A549 treated with RU486 at 1 μM for 4 hours (cell line): ENCODE measurements around the gene HACD3. TPM values are rescaled to one million over a fixed set of nuclear protein-coding genes. Genes with fewer than 3 reads are reported as not detected.

Experiments used
- total RNA-seq: library from RNA; stranded (reverse); fragments of 200-300 nt; extraction: Qiagen RNA extraction; gene quantifications from 5 replicates; pipeline ENCODE4 v1.2.3, GENCODE V29; 2022; ENCODE audit warnings: low read depth

HACD3 gene
- total RNA-seq = 98.9 to 156 TPM (median 147 TPM) in 5 replicates

GRCh38 chr15:65530318-65531111 is at the start of gene HACD3:
TSS of gene HACD3 (plus strand) at chr15:65530463. CDS start at chr15:65530632, 169 bp downstream.

GRCh38 chr15:65516997-65517865 is 13.0 kb upstream of the HACD3 start, which contains the start of gene DPP8:
TSS of gene DPP8 (minus strand) at chr15:65517689. CDS start at chr15:65512553, 5,136 bp downstream.

GRCh38 chr15:65610871-65611718 is 80.8 kb downstream of the HACD3 start, which contains the start of gene INTS14:
TSS of gene INTS14 (minus strand) at chr15:65611131. CDS start at chr15:65607380, 3,751 bp downstream.

GRCh38 chr15:65621638-65622037 is 91.4 kb downstream of the HACD3 start, which contains the start of gene SLC24A1:
TSS of gene SLC24A1 (plus strand) at chr15:65621938. CDS start at chr15:65624081, 2,143 bp downstream.

Other genes starting within 250 kb of the HACD3 start
- gene PARP16, start 243.6 kb upstream of the HACD3 start, total RNA-seq = 9.1 to 11.1 TPM (median 9.9 TPM) in 5 replicates
- gene RNU5A-1, start 234.4 kb upstream of the HACD3 start, total RNA-seq = not detected in 5 replicates
- gene RNU5B-1, start 225.8 kb upstream of the HACD3 start, total RNA-seq = not detected in 5 replicates
- 0.10 to 0.20 TPM (median 0.14 TPM) in 5 replicates for gene IGDCC3, start 152.5 kb upstream of the HACD3 start, total RNA-seq
- gene IGDCC4, start 107.5 kb upstream of the HACD3 start, total RNA-seq = 1.8 to 2.8 TPM (median 2.4 TPM) in 5 replicates
- gene DPP8, start 12.8 kb upstream of the HACD3 start, total RNA-seq = 15.8 to 31.4 TPM (median 25.6 TPM) in 5 replicates
- 41.8 to 48.9 TPM (median 43.2 TPM) in 5 replicates for gene INTS14, start 80.7 kb downstream of the HACD3 start, total RNA-seq
- 1.7 to 5.0 TPM (median 3.7 TPM) in 5 replicates for gene SLC24A1, start 91.5 kb downstream of the HACD3 start, total RNA-seq